WI38 (cell line): ENCODE measurements around the gene HS3ST3B1.

Source experiments
- H3K4me3 ChIP-seq: 2 replicates; pipeline ENCODE4 v1.5.1; 2011; ENCODE audit warnings: low read depth, mild to moderate bottlenecking, control low read depth, low read length
- CTCF ChIP-seq: IDR thresholded peaks from 2 replicates; pipeline ENCODE4 v1.5.1; 2012; ENCODE audit warnings: low read depth, mild to moderate bottlenecking, control low read depth, low read length

Gene HS3ST3B1

GRCh38 chr17:14372461-14372860 lies 71.6 kb downstream of the HS3ST3B1 start:
- H3K4me3 ChIP-seq: no peak overlapping the region
- TF ChIP-seq CTCF: no peak

- no peak for TF ChIP-seq CTCF
- H3K4me3 ChIP-seq: no peak overlapping the region
These were observed 72.2 kb downstream of the HS3ST3B1 start for GRCh38 chr17:14372905-14373613.

GRCh38 chr17:14373614-14374259 lies 72.9 kb downstream of the HS3ST3B1 start:
- H3K4me3 ChIP-seq: no peak overlapping the region
- TF ChIP-seq CTCF: no peak

- TF ChIP-seq CTCF: no peak
- no peak overlapping the region for H3K4me3 ChIP-seq
These were observed 73.4 kb downstream of the HS3ST3B1 start for GRCh38 chr17:14374268-14374667.

GRCh38 chr17:14376666-14377065 lies 75.8 kb downstream of the HS3ST3B1 start:
- no peak overlapping the region for H3K4me3 ChIP-seq

GRCh38 chr17:14381606-14382005 lies 80.7 kb downstream of the HS3ST3B1 start:
- TF ChIP-seq CTCF: no peak
- H3K4me3 ChIP-seq: no peak overlapping the region

More at GRCh38 chr17:14376666-14377065, 75.8 kb downstream of the HS3ST3B1 start:
- no peak for TF ChIP-seq CTCF

- no peak overlapping the region for H3K4me3 ChIP-seq
- no peak for TF ChIP-seq CTCF
These were observed 86.2 kb downstream of the HS3ST3B1 start for GRCh38 chr17:14387036-14387435.
